Right lobe of liver (tissue), 6 donors: ENCODE measurements around the gene RTL5. TPM values are rescaled to one million over a fixed set of nuclear protein-coding genes. Genes with fewer than 3 reads are reported as not detected.

ENCODE experiments used
- ATAC-seq, 4 donors: fragments of 200-7000 bp; cut with Tn5 transposase; one replicate each; pipeline ENCODE4 v1.9.1; 2020; ENCODE audit warnings: mild to moderate bottlenecking in 4 of 4, moderate library complexity in 4 of 4
- DNase-seq, 3 donors: peaks; one replicate each; pipeline ENCODE4 v3.0.0-alpha.2; 2020
- H3K27ac ChIP-seq, 3 donors: fragments of 200-600 bp; one replicate each; pipeline ENCODE4 v1.8.0; 2022
- H3K27me3 ChIP-seq, 2 donors: fragments of 200-600 bp; one replicate each; pipeline ENCODE4 v1.8.0; 2022
- H3K36me3 ChIP-seq, 4 donors: fragments of 200-600 bp; sonication (generic) in 1 of 4; one replicate each; pipeline versions ENCODE4 v1.5.1 to v1.8.0; 2017 to 2022; ENCODE audit warnings: control low read depth in 1 of 4
- H3K4me1 ChIP-seq, 4 donors: fragments of 200-600 bp; sonication (generic) in 1 of 4; one replicate each; pipeline versions ENCODE4 v1.5.1 to v1.8.0; 2017 to 2022; ENCODE audit warnings: control low read depth in 1 of 4
- H3K4me3 ChIP-seq, 3 donors: fragments of 200-600 bp; one replicate each; pipeline ENCODE4 v1.8.0; 2022
- H3K9me3 ChIP-seq, 4 donors: fragments of 200-600 bp; sonication (generic) in 1 of 4; one replicate each; pipeline versions ENCODE4 v1.5.1 to v1.8.0; 2017 to 2022; ENCODE audit warnings: control low read depth in 1 of 4
- POLR2A ChIP-seq: fragments of 450-650 bp; IDR thresholded peaks from one replicate; pipeline ENCODE4 v1.6.1; 2017; ENCODE audit warnings: antibody characterized with exemption, mild to moderate bottlenecking
- WGBS: methylation state at CpG from one replicate; pipeline ENCODE4 v1.1.6; 2018; ENCODE audit warnings: low coverage, low lambda C conversion rate; ENCODE audit not compliant: insufficient coverage; ENCODE audit errors: missing lambda C conversion rate; 5-methylcytosine and 5-hydroxymethylcytosine counted together
- intact Hi-C, 2 donors: fragments of 100-400 bp; cut with DNase I; formaldehyde crosslinking; loops; one replicate each; pipeline versions ENCODE4 v1.11.2 to v1.14.1; 2022
- total RNA-seq, 6 experiments: library from RNA; depleted of rRNA in 2 of 6; stranded (reverse); fragments of >200 nt in 2 of 6; fragmentation: NEBNext Ultra II Directional in 3 of 6; extraction: Animal tissue kit (Norgen Biotek cat#: 25700) in 3 of 6; gene quantifications; one replicate each; pipeline versions ENCODE4 v1.1.0 to v1.2.4, GENCODE V29; 2016 to 2023
- TF ChIP-seq, protein P1 (sequence below), 4 donors: fragments of 200-600 bp in 3 of 4; fragments of 450-650 bp in 1 of 4; IDR thresholded peaks; one replicate each; pipeline versions ENCODE4 v1.5.1 to v1.8.0; 2016 to 2022; ENCODE audit warnings: antibody characterized with exemption in 4 of 4, mild to moderate bottlenecking in 2 of 4
- donor health status: DM: no; HTN: yes; CAD: no.
- donor health status: DM: no; HTN: no; CAD: no.
- donor health status: DM: no; HTN: no; CAD: no.
- donor health status: DM: no; HTN: yes; CAD: no.
- donor health status: DM: no; HTN: yes; CAD: no.

The RTL5 gene
- total RNA-seq, 6 experiments from 2014 or later, result 1.2 to 4.1 (median 2.5) TPM

DNA sequence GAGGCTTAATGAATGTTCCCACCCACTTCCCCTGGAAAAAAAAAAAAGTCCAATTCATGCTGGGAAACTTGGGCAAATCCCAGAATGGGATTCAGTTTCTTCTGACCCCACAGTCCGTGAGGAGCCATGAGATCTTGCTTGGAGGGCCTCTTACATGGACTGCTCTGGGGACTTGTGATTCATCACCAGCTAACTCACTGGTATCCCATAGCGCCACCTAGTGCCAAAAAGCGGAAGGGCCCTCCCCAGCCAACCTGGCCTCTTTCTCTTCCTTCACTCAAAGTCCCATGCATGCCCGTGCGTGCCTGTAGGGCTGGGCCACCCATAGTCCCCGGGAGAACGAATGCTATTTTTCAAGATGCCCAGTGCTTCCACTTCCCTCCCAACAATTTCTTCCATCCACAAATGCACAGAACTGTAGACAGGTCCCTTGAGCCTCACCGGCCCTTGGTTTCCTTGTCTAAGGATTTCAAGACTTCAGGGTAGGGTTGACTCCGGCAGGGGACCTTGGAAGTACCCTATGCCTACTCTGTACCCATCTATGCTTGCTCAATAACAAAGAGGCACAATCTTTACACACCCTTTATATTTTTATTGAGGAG, 5.1 kb downstream of the RTL5 start:
- intact Hi-C loops, result loop anchor here (10.0 kb wide), 2 partner anchors 102 to 132 kb away; no protein-coding TSS in a partner anchor

GRCh38 chrX:72126048-72126415, 5.7 kb downstream of the RTL5 start:
- no peaks in the 10 kb centered on the region for H3K9me3 ChIP-seq
- no peak overlapping the region for H3K4me3 ChIP-seq
- WGBS, result 8% methylated on average over 2 of the region's 3 CpGs
- no peak for TF ChIP-seq POLR2A
- TF ChIP-seq, protein P1, sequence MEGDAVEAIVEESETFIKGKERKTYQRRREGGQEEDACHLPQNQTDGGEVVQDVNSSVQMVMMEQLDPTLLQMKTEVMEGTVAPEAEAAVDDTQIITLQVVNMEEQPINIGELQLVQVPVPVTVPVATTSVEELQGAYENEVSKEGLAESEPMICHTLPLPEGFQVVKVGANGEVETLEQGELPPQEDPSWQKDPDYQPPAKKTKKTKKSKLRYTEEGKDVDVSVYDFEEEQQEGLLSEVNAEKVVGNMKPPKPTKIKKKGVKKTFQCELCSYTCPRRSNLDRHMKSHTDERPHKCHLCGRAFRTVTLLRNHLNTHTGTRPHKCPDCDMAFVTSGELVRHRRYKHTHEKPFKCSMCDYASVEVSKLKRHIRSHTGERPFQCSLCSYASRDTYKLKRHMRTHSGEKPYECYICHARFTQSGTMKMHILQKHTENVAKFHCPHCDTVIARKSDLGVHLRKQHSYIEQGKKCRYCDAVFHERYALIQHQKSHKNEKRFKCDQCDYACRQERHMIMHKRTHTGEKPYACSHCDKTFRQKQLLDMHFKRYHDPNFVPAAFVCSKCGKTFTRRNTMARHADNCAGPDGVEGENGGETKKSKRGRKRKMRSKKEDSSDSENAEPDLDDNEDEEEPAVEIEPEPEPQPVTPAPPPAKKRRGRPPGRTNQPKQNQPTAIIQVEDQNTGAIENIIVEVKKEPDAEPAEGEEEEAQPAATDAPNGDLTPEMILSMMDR (IDR thresholded peaks at IDR 0.05), result no peak
- H3K27ac ChIP-seq, result no peak overlapping the region
- peaks cover 0 to 5% (median 2%) of the 10 kb centered on the region in 4 donors for H3K4me1 ChIP-seq
- H3K36me3 ChIP-seq, result no peaks in the 10 kb centered on the region
- DNase-seq, result no peak
- ATAC-seq, result no peak
- intact Hi-C loops, result loop anchor here (10.0 kb wide), 2 partner anchors 101 to 131 kb away; no protein-coding TSS in a partner anchor
- H3K27me3 ChIP-seq, result no peaks in the 10 kb centered on the region

More for the DNA sequence above, 5.1 kb downstream of the RTL5 start:
- ATAC-seq, result peak; percentile 85 to 89 (median 86)
- peak; percentile 76 to 85 (median 80) for DNase-seq
- Histone ChIP-seq H3K9me3 (no peaks in the 10 kb centered on the region), H3K27me3 (no peaks in the 10 kb centered on the region), H3K36me3 (no peaks in the 10 kb centered on the region), H3K4me3 (no peak overlapping the region), H3K4me1 (peaks cover 0 to 5% (median 2%) of the 10 kb centered on the region in 4 donors), H3K27ac (no peak overlapping the region)
- 11% methylated on average over 3 of the region's 9 CpGs for WGBS
- TF ChIP-seq, protein P1 (IDR thresholded peaks at IDR 0.05), result peak; percentile 85 to 91 (median 91)
- no peak for TF ChIP-seq POLR2A

GRCh38 chrX:72125331-72126047, 6.2 kb downstream of the RTL5 start:
- H3K4me3 ChIP-seq, result no peak overlapping the region
- peaks cover 0 to 5% (median 2%) of the 10 kb centered on the region in 4 donors for H3K4me1 ChIP-seq
- H3K9me3 ChIP-seq, result no peaks in the 10 kb centered on the region
- 51% methylated on average over 6 of the region's 6 CpGs for WGBS
- DNase-seq (no peak), ATAC-seq (no peak)
- TF ChIP-seq, protein P1 (IDR thresholded peaks at IDR 0.05), result no peak
- TF ChIP-seq POLR2A, result no peak
- H3K27ac ChIP-seq, result no peak overlapping the region
- intact Hi-C loops, result loop anchor here (10.0 kb wide), 2 partner anchors 101 to 131 kb away; no protein-coding TSS in a partner anchor
- H3K36me3 ChIP-seq, result no peaks in the 10 kb centered on the region
- H3K27me3 ChIP-seq, result no peaks in the 10 kb centered on the region

- ATAC-seq (no peak), DNase-seq (no peak)
- Histone ChIP-seq H3K9me3 (no peaks in the 10 kb centered on the region), H3K4me1 (peaks cover 0 to 5% (median 2%) of the 10 kb centered on the region in 4 donors), H3K27me3 (no peaks in the 10 kb centered on the region), H3K27ac (no peak overlapping the region), H3K4me3 (no peak overlapping the region), H3K36me3 (no peaks in the 10 kb centered on the region)
- 50% methylated on average over 6 of the region's 8 CpGs for WGBS
- intact Hi-C loops, result loop anchor here (10.0 kb wide), 2 partner anchors 100 to 130 kb away; no protein-coding TSS in a partner anchor
- TF ChIP-seq POLR2A, result no peak
- TF ChIP-seq, protein P1 (IDR thresholded peaks at IDR 0.05), result no peak
Observed at GRCh38 chrX:72124540-72125201, 7.0 kb downstream of the RTL5 start.
